ENCODE data around the gene CHST13. TPM values are rescaled to one million over a fixed set of nuclear protein-coding genes. Genes with fewer than 3 reads are reported as not detected.

CHST13 gene
- total and polyA plus RNA-seq, 2 of the 4 experiments (the other 2 are of a cell fraction), result not detected

DNA sequence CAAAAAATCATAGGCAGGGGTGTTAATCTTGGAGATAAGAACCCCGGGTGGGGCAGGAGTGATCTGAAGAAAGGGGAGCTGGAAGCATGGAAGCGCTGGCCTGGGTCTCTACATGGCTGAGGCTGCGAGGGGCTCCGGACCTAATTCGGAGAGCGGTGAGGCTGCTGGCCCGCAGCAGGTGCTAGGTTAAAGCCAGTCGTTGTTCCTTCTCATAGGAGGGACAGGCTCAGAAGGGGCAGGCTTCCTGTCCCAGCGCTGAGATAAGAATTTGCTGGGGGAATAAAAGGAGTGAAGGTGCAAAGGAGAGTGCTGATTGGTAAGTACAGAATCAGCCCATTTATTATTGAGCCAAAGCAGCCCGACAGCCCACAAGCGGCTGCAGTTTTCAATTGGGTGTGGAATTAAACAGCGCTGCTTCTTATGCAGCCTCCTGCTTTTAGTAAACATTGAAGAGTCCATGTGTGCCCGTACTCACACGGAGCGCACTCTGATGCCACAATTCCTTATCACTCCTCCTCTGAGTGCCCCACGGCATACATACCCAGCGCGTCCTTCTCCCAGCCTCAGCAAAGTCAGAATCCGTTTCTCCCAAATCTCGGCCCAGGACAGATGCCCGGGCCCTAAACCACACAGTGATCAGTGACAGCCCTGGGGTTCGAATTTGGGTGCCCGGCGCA lies 17.1 kb downstream of the CHST13 start:
- Histone ChIP-seq H3K79me1 (ENCODE audit: low read depth in 1 of 2, low read length in 2 of 2) (no peaks in the 10 kb centered on the region), H3K4ac (ENCODE audit: low read depth, low read length) (no peak overlapping the region; the same call in 1 of the 2 replicates), H3K36me3 (ENCODE audit: control insufficient read depth, insufficient read depth, low read length) (no peaks in the 10 kb centered on the region), H3K4me3 (ENCODE audit: insufficient read depth, low read depth, low read length) (no peak overlapping the region), H3K9me1 (ENCODE audit: insufficient read depth, low read length) (peaks cover 12% of the 10 kb centered on the region), H2BK120ac (ENCODE audit: low read depth, low read length) (no peak overlapping the region), H2AK9ac (replicated peaks; ENCODE audit: low read depth, low read length, poor library complexity) (no peak overlapping the region), H3K4me2 (ENCODE audit: low read depth, low read length) (no peak overlapping the region), H2AK5ac (ENCODE audit: low read depth, low read length) (no peak overlapping the region; the same call in 1 of the 2 replicates), H3K4me1 (ENCODE audit: control insufficient read depth, insufficient read depth, low read length) (peaks cover 6% of the 10 kb centered on the region), H3K14ac (replicated peaks; ENCODE audit: low read depth, low read length) (no peak overlapping the region), H3K27me3 (ENCODE audit: control insufficient read depth, insufficient read depth, low read length) (peaks cover 36% of the 10 kb centered on the region), H3K18ac (ENCODE audit: low read depth, low read length) (no peak overlapping the region), H2BK20ac (ENCODE audit: low read depth, low read length) (peak overlapping the region; percentile 29; the same call in 1 of the 2 replicates), H3K9ac (ENCODE audit: low read depth, low read length) (no peak overlapping the region), H3K27ac (ENCODE audit: insufficient read depth, low read length) (no peak overlapping the region), H3K9me3 (ENCODE audit: control insufficient read depth, insufficient read depth, low read length) (no peaks in the 10 kb centered on the region; the same call in 1 of the 2 replicates), H4K20me1 (ENCODE audit: insufficient read depth, low read length) (no peaks in the 10 kb centered on the region), H2BK5ac (ENCODE audit: low read depth, low read length, poor library complexity, severe bottlenecking) (no peak overlapping the region), H4K5ac (ENCODE audit: low read depth, low read length) (no peak overlapping the region), H4K91ac (ENCODE audit: insufficient read depth, low read depth, low read length) (no peak overlapping the region; the same call in 1 of the 2 replicates), H2AFZ (replicated peaks; ENCODE audit: low read length, poor library complexity) (peak overlapping the region; percentile 4), H3K23ac (ENCODE audit: low read depth, low read length) (no peak overlapping the region), H4K8ac (ENCODE audit: low read depth in 2 of 2, low read length in 2 of 2) (no peak overlapping the region), H2BK15ac (ENCODE audit: low read depth, low read length) (no peak overlapping the region), H3K56ac (ENCODE audit: extremely low read depth, insufficient read depth, low read length) (no peak overlapping the region)
- no peak for TF ChIP-seq RFX5 (IDR thresholded peaks at IDR 0.05; ENCODE audit: low read depth, low read length)
- no peak for TF ChIP-seq MAFK (IDR thresholded peaks at IDR 0.05; ENCODE audit: low read depth, low read length)
- TF ChIP-seq RCOR1 (IDR thresholded peaks at IDR 0.05; ENCODE audit: insufficient replicate concordance, low read length), result no peak
- TF ChIP-seq, protein P1, sequence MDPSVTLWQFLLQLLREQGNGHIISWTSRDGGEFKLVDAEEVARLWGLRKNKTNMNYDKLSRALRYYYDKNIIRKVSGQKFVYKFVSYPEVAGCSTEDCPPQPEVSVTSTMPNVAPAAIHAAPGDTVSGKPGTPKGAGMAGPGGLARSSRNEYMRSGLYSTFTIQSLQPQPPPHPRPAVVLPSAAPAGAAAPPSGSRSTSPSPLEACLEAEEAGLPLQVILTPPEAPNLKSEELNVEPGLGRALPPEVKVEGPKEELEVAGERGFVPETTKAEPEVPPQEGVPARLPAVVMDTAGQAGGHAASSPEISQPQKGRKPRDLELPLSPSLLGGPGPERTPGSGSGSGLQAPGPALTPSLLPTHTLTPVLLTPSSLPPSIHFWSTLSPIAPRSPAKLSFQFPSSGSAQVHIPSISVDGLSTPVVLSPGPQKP (IDR thresholded peaks at IDR 0.05; ENCODE audit: borderline replicate concordance, low read depth, low read length), result no peak
- no peak for TF ChIP-seq CHD1 (IDR thresholded peaks at IDR 0.05; ENCODE audit: low read depth, low read length)
- TF ChIP-seq, protein P2, sequence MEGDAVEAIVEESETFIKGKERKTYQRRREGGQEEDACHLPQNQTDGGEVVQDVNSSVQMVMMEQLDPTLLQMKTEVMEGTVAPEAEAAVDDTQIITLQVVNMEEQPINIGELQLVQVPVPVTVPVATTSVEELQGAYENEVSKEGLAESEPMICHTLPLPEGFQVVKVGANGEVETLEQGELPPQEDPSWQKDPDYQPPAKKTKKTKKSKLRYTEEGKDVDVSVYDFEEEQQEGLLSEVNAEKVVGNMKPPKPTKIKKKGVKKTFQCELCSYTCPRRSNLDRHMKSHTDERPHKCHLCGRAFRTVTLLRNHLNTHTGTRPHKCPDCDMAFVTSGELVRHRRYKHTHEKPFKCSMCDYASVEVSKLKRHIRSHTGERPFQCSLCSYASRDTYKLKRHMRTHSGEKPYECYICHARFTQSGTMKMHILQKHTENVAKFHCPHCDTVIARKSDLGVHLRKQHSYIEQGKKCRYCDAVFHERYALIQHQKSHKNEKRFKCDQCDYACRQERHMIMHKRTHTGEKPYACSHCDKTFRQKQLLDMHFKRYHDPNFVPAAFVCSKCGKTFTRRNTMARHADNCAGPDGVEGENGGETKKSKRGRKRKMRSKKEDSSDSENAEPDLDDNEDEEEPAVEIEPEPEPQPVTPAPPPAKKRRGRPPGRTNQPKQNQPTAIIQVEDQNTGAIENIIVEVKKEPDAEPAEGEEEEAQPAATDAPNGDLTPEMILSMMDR (conservative IDR thresholded peaks at IDR 0.05; ENCODE audit: low read depth, low read length), result no peak
- TF ChIP-seq RAD21 (IDR thresholded peaks at IDR 0.05; ENCODE audit: low read length), result no peak
- TF ChIP-seq, protein P3, sequence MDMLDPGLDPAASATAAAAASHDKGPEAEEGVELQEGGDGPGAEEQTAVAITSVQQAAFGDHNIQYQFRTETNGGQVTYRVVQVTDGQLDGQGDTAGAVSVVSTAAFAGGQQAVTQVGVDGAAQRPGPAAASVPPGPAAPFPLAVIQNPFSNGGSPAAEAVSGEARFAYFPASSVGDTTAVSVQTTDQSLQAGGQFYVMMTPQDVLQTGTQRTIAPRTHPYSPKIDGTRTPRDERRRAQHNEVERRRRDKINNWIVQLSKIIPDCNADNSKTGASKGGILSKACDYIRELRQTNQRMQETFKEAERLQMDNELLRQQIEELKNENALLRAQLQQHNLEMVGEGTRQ (IDR thresholded peaks at IDR 0.05; ENCODE audit: low read depth, low read length), result no peak
- no peak for TF ChIP-seq FOS (IDR thresholded peaks at IDR 0.05; ENCODE audit: low read depth, low read length)
- no TSS peak for BruUV-seq (replicated peaks)
- DNase-seq (no peak), ATAC-seq (ENCODE audit: low read depth) (no peak; the same call in 1 of the 2 replicates)
- dilution Hi-C loops (cut with HindIII; ENCODE audit: low sequenced_read_pairs, unreplicated experiment) (no loop called here), in situ Hi-C loops (cut with MboI; ENCODE audit: low sequenced_read_pairs) (no loop called here), intact Hi-C loops (cut with micrococcal nuclease) (no loop called here)
- ChIA-PET CTCF (no interaction called here), POLR2A (ENCODE audit: unreplicated experiment) (no interaction called here)
- 59% methylated on average over 11 of the region's 24 CpGs; no CpG with 5 or more reads in 1 of the 2 experiments for WGBS, 2 experiments (ENCODE audit: extremely low coverage in 2 of 2, insufficient read length in 1 of 2)
